HPDE6-E6E7 (cell line): ENCODE measurements around the gene ZFAND5.

Source experiments
- DNase-seq: peaks from one replicate; pipeline ENCODE4 v3.0.0; 2011; ENCODE audit warnings: missing footprints; ENCODE audit errors: extremely low spot score

The ZFAND5 gene

DNA sequence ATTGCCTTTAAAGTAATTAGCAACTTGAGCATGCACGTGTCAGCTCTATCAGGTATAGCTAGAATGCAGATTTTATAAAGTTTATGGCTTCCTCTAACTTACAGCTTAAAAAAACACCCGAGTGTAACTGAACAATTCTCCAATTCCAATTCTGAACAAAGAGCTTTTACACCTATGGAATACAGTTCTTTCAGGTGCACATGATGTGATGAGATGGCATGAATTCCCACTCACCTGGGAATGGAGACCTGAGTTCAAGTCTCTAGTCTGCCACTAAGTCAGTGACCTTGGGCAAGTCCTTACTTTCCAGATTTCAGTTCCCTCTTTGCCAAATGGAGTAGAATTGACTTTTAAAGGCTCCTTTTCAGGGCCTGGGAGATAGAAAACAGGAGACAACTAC is 1.8 kb downstream of the ZFAND5 start:
- no peak for DNase-seq

DNA sequence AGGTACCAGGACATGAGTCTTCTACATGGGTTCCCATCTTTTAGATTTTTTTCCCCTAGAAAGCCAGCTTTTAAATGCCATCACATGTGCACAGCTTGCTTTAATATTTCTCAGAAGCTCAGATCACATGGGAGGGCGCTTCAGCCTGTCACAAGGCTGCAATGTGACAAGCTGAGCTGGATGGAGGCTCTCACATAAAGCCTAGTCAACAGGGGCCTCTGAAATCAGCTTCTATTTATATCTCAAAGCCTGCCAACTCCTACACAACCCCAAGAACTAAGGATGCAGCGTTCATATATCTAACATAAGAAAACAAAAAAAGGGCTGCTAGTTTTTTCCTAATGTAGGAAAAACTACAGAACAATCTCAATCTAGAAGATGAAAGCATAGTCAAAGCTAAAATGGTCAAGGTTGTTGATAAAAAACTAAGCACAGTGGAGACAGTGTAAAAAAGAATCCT is 2.3 kb downstream of the ZFAND5 start:
- no peak for DNase-seq

- DNase-seq: no peak
These were observed 2.9 kb downstream of the ZFAND5 start for GRCh38 chr9:72362118-72362531.

GRCh38 chr9:72361217-72361616 is 3.8 kb downstream of the ZFAND5 start:
- DNase-seq: no peak

DNA sequence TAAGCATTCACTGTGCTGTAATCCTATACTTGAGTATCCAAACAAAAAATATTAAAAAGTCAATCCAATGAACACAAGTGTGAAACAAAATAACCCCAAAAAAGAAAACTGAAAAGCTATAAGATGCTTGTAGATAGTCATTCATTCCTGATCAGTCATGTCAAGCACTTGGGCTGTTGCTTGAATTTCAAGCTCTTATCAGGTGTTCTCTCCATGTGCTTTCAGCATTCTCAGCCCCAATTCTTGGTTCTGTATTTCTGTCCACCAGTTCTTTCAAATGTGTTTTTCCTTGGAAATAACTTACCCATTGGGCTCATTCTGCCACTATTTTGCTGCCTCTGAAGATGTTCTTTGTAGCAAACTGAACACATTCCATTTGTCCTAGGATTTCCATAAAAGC is 4.7 kb downstream of the ZFAND5 start:
- no peak for DNase-seq

DNA sequence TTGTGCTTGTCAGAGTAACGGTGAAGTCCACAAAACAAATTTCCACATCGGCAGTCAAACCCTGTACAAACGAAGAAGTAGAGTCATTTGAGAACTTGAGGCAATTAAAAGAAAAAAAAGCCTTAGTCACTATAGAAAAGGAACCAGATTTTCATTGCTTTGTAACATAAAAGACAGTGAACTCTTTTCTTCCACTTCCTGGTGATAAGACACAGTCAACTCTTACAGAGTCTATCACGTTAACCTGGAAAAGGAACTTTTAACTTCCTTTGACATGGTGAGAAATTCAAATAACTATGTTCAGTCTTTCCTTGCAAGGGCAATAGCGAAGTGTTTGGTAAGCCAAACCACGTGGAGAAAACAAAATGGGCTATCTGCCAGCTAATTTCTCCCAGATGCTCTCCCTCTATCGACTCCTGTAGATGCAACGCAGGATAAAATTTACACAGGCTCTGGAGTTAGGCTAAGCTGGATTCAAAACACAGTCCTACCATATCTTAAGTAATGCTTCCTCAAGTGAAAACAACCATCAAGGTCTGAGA is 8.9 kb downstream of the ZFAND5 start:
- DNase-seq: no peak

DNA sequence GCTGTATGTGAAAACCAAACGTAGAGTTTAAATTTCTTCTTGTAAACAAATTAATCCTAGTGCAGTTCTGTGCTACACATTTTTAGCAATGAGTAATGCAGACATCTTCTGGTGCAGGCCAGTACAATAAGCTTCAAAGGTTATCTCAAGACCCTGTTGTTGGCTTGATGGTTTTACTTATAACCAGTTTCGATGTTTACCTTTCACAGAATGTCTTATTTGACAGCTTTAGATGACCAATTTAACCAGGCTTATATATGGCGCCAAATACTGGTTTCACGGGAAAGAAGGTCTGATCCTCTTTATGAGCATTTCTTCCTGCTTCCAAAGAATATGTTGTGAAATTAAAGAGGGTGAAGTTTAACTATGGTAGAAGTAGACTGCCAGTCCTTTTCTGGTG is 9.9 kb downstream of the ZFAND5 start:
- DNase-seq: no peak

DNA sequence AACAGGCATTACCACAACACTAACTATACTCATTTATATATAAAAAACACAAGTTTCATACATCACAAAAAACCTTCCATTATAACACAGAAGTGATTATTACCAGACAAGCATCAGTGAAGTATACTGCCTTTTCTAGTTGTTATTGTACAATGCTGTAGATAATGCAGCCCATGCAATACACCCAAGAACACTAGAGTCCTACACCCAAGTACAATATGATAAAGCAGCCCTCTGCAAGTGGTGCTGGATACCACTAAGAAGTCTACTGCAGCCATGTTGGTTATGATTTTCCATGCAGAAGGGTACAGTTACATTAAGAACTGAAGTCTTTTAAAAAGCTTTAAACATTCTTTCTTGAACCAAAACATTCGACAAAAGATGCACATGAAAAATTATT is 10.3 kb downstream of the ZFAND5 start:
- DNase-seq: no peak

DNA sequence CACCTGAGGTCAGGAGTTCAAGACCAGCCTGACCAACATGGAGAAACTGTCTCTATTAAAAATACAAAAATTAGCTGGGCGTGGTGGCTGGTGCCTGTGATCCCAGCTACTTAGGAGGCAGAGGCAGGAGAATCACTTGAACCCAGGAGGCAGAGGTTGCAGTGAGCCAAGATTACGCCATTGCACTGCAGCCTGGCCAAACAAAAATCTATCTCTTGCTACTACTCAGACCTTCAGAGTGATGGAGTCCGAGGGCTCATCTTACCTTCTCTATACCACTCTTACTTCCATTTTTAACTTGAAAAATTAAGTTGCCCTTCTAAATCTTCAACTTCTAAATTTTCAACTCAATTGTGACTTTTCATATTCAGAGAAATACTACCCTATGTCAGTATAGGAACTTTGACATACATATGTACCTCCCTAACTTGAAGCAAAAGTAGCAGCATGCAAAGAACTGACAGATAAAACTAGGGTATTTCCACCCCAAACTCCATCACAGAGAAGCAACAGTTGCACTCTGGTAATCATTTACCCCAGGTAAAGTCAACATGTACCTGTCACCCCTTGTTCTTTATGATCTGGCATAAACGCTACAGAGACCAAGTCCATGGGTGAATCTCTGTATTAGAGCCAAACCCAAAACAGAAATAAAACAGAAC is 11.4 kb downstream of the ZFAND5 start:
- no peak for DNase-seq

- DNase-seq: no peak
These were observed 12.1 kb downstream of the ZFAND5 start for GRCh38 chr9:72352911-72353388.

GRCh38 chr9:72351538-72352453 is 13.2 kb downstream of the ZFAND5 start:
- no peak for DNase-seq

- no peak for DNase-seq
These were observed 15.1 kb downstream of the ZFAND5 start for GRCh38 chr9:72349911-72350310.

GRCh38 chr9:72349240-72349639 is 15.8 kb downstream of the ZFAND5 start:
- DNase-seq: no peak

DNA sequence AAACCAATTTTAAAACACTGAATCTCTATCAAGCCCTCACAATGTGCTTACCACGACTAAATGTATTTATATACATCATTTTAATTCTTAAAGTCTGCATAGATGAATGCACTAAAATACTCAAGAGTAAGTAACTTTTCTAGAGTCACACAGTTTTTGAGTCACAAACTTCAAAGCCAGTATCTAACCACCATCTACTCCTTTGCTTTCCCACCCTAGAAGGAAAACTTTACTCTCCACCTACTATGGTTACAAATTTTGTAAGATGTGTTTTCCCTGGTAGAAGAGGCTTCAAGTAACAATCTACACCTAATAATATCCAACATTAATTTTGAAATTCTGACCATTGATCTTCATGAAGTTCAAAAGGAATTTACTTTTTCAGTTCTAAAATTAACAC is 18.7 kb downstream of the ZFAND5 start:
- DNase-seq: no peak

- DNase-seq: no peak
These were observed 26.4 kb downstream of the ZFAND5 start for GRCh38 chr9:72338631-72339030.

DNA sequence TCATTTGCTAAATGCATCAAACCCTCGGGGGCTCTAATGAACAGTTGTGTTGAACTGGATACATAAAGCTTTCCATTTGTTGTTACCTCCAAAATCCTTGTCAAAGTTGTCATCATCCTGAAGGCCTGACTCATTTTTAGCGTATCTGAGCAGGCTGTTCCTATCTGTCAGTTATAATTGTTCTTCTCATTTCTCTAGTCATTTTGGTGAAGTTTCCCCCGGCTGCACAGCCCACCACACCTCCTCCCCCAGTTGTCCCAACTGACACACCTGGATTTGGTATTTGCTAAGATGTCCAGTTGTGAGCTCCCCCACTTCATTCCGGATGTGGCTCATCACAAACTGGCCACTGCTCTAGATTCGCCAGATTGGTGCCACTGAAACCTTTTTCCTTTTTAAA is 27.7 kb downstream of the ZFAND5 start:
- DNase-seq: no peak

- no peak for DNase-seq
These were observed 30.2 kb downstream of the ZFAND5 start for GRCh38 chr9:72334658-72335337.

GRCh38 chr9:72333709-72334108 is 31.3 kb downstream of the ZFAND5 start:
- DNase-seq: no peak

- DNase-seq: no peak
These were observed 31.8 kb downstream of the ZFAND5 start for GRCh38 chr9:72333197-72333596.

GRCh38 chr9:72332351-72332750 is 32.7 kb downstream of the ZFAND5 start:
- no peak for DNase-seq

DNA sequence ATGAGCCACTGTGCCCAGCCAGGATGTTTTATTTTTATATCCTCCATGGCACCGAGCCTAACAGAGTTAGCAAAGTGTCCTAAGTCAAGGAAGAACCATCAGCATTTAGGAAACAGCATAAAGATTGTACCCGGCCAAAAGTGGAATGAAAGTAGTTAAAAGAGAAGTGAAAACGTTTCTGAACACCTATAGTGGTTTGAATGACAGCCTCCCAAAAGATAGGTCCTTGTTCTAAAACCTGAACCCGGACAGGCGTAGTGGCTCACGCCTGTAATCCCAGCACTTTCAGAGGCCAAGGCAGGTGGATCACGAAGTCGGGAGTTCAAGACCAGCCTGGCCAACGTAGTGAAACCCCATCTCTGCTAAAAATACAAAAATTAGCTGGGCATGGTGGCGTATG is 37.4 kb downstream of the ZFAND5 start:
- DNase-seq: no peak

GRCh38 chr9:72326641-72327040 is 38.4 kb downstream of the ZFAND5 start:
- no peak for DNase-seq
